GM12874 (cell line): ENCODE results near the gene TCP11L1.

Experiments used
- CTCF ChIP-seq: IDR thresholded peaks from 2 replicates; pipeline ENCODE4 v1.5.1; 2011; ENCODE audit warnings: low read depth, mild to moderate bottlenecking, control low read depth, low read length, moderate library complexity; ENCODE audit not compliant: insufficient read depth

Gene TCP11L1

DNA sequence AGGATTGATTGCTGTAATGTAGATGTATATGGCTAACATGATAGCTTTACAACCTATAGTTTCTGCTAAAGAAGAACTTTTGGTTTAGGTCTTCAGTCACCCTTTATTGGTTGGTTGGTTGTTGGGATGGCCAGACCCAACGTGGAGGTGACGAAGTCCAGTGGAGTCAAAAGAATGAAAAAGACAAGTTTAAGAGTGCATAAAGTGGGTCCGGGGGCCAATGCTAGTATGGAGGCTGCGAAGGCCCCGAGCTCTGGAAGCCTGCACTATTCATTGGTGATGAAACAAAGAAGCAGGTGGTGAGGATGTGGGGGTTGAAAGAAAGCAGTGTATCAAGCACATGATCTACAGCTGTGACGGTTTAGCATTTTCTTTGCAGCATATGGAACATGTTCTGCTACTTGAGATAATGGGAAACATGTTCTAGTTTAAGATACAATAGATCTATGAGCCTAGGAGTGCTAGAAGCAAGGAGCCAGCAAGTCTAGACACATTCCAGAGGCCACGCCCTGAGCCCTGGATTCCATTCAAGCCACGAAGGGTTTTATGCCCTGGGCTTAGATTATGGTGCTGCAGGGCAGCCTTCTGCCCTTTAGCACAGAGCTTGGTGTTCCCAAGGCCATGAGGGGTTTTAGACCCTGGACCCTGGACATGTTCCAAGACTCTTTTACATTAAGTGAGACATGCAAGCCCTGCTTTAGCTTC is 6.3 kb downstream of the TCP11L1 start:
- TF ChIP-seq CTCF: no peak

DNA sequence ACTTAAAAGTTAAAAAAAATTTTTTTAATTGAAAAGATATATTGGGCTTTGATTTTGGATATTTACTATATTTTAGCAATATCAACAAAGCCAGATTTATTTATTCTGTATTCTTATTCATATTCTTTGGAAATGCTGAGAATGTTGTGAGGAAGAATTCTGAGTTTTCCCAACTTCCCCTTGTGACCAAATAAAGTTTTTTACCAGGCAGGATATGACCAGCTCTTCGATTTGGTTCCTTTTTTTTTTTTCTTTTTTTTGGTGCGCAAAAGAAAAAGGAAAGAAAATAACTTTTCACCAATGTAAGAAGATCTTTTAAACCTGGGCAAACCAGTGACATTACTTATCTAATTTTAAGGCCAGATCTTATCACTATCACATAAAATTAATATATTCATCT is 12.9 kb downstream of the TCP11L1 start:
- no peak for TF ChIP-seq CTCF

GRCh38 chr11:33055375-33055774 is 16.0 kb downstream of the TCP11L1 start:
- TF ChIP-seq CTCF: no peak

DNA sequence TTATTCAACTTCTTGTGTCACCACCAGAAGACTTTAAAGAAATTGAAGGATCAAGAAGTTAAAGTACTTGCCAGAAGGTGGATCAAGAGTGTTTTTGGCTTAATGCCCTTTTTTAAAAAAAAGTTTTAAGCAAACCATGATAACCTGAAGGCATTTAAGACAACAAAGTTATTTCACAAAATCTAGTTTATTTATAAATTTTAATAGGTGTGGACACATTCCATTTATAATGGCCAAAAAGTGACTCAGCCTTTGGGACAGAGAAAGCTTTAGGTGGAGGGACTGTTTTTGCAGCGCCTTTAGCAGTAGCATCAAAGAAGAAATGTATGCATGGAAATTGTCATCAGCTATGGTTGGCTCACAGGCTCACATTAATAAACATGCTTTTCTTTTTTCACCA is 17.9 kb downstream of the TCP11L1 start:
- TF ChIP-seq CTCF: no peak

DNA sequence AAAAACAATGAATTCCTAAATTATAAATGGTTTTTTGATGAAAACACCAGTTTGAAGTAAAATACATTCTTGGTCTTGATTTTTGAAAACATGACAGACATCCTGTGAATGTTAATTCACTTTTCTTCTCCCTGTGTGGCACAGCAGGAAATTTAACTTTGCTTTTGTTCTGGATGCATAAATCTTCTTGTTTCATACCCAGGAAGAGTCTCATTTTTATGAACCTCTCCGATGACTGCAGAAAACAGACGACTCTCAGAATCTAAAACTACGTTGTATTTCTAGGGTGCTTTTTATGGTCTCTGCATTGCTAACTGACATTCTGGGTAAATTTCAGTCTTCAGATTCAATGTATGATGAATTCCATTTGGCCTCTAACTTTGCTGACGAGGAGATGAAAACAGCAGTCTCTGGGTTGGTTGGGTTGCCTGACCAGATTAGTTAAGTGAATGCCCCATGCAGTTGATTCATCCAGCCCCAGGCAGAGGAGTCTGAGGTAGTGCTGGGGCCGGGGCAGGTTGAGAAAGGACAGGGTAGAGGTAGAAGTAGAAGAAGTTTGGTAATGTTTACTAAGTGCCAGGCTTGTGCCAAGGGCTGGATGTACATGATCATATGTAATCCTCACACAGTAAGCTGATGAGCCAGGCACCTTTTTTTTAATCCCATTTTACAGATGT is 20.1 kb downstream of the TCP11L1 start:
- no peak for TF ChIP-seq CTCF

DNA sequence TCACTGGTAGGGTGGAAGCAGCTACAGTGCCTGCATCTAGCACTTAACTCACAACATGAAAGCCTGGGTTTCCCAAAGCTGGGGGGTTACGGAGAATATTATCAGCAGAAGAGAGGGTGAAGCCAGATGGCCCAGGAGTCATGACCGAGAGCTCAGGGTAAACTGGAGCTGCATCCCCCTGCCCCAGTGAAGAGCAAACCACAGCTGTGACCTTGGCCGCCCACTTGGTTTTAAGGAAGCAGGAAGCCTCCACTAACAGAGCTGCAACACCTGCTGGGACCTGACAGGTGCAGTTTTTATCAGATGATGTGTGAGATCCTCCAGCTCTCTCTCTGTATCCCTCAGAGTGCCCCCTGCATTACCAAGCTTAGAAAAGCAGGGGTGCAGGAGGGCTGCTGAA is 20.9 kb downstream of the TCP11L1 start:
- TF ChIP-seq CTCF: no peak

DNA sequence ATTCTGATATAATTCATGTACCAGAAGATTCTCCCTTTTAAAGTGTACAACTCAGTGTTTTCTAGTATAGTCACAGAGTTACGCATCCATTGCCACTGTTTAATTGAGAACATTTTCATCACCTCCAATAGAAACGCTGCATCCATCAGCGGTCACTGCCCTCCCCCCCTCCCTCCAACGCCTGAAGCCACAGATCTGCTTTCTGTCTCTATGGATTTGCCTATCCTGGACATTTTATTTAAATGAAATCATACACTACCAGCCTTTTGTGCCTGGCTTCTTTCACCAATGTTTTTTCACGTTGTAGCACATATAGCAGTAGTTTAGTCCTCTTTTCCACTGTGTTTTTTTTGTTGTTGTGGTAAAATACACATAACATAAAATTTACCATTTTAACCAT is 22.8 kb downstream of the TCP11L1 start:
- no peak for TF ChIP-seq CTCF
